ENCODE data around the gene TBC1D4. TPM values are rescaled to one million over a fixed set of nuclear protein-coding genes. Genes with fewer than 3 reads are reported as not detected.
A peak's percentile ranks its signal among the peaks of the same experiment; 100 is the strongest.

Gene TBC1D4, protein sequence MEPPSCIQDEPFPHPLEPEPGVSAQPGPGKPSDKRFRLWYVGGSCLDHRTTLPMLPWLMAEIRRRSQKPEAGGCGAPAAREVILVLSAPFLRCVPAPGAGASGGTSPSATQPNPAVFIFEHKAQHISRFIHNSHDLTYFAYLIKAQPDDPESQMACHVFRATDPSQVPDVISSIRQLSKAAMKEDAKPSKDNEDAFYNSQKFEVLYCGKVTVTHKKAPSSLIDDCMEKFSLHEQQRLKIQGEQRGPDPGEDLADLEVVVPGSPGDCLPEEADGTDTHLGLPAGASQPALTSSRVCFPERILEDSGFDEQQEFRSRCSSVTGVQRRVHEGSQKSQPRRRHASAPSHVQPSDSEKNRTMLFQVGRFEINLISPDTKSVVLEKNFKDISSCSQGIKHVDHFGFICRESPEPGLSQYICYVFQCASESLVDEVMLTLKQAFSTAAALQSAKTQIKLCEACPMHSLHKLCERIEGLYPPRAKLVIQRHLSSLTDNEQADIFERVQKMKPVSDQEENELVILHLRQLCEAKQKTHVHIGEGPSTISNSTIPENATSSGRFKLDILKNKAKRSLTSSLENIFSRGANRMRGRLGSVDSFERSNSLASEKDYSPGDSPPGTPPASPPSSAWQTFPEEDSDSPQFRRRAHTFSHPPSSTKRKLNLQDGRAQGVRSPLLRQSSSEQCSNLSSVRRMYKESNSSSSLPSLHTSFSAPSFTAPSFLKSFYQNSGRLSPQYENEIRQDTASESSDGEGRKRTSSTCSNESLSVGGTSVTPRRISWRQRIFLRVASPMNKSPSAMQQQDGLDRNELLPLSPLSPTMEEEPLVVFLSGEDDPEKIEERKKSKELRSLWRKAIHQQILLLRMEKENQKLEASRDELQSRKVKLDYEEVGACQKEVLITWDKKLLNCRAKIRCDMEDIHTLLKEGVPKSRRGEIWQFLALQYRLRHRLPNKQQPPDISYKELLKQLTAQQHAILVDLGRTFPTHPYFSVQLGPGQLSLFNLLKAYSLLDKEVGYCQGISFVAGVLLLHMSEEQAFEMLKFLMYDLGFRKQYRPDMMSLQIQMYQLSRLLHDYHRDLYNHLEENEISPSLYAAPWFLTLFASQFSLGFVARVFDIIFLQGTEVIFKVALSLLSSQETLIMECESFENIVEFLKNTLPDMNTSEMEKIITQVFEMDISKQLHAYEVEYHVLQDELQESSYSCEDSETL (N-terminal part only)
- total RNA-seq: 12.2 TPM

DNA sequence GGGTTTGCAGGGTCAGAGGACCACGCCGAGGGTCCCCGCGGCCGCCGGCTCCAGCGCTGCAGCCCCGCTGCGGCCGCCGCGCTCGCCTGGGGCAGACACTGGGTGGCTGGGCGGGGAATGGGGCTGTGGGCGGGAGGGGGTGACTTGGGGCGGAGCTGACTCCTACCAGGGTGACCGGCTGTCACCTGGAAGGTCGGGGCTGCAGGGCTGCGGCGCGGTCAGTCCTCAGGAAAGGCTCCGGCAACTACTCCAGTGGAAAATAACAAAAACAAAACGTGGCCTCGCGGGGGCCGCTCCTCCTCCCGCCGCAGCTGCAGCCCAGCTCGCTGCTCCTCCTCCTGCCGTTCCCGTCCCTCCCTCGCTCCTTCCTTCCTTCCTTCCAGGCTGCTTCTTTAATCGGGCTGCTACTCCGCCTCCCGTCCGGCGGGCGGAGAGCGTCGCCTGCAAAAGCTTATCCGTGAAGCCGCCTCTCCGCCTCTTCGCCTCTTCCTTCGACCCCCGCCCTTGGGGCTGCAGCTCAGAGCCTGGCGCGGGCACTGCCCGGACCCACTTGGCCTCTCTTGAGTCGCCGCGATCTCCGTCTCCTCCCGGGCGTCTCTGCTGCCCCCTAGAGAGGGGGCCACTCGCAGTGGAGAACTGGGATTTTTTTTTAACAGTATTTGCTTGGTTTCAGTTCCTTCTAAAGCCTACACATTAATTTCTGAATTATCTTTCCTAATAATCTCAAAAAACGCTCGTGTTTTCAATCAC is at the start of gene TBC1D4:
TBC1D4 (minus strand) TSS at position 100 of the 750 bp plus-strand sequence. CDS start 402 bp downstream, outside the sequence.
- ATAC-seq: peak; percentile 76

DNA sequence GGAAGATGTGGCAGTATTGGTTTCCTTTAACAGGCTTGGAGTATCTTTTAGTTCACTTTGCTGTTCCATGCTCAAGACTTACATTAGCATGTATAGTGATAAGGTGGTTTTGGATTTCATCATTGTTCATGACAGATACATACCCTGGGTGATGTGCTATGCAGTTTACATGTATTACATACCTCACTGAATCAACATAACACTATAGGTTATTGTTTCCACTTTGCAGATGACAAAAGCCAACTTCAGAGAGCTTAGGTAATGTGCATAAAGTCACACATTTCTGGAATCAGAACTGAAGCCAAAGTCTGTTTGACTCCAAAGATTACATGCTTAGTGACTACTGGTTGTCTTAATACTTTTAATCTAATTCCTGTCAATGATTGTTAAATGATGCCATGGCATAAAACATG is 48.6 kb upstream of the TBC1D4 start:
- no peak for ATAC-seq

DNA sequence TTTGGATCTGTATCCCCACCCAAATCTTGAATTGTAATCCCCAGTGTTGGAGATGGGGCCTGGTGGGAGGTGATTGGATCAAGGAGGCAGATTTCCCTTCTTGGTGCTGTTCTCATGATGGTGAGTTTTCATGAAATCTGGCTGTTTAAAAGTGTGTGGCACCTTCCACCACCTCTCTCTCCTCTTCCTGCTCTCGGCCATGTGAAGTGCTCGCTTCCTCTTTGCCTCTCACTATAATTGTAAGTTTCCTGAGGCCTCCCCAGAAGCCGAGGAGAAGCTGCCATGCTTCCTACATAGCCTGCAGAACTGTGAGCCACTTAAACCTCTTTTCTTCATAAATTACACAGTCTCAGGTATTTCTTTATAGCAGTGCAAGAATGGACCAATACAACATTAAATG is 40.0 kb upstream of the TBC1D4 start:
- ATAC-seq: no peak

DNA sequence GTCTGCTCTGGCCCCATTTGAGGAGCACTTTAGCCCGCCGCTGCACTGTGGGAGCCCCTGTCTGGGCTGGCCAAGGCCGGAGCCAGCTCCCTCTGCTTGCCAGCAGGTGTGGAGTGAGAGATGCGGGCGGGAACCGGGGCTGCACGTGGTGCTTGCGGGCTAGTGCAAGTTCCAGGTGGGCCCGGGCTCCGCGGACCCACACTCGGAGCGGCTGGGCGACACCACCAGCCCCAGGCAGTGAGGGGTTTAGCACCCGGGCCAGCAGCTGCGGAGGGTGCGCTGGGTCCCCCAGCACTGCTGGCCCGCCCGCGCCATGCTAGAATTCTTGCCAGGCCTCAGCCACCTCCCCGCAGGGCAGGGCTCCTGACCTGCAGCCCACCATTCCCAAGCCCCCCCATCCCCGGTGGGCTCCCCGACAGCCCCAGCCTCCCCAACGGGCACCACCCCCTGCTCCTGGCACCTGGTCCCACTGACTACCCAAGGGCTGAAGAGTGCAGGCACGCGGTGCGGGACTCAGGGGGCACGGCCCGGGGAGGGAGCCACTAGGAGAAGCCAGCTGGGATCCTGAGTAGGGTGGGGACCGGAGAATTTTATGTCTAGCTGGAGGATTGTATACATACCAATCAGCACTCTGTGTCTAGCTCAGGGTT is 36.6 kb upstream of the TBC1D4 start:
- no peak for ATAC-seq

DNA sequence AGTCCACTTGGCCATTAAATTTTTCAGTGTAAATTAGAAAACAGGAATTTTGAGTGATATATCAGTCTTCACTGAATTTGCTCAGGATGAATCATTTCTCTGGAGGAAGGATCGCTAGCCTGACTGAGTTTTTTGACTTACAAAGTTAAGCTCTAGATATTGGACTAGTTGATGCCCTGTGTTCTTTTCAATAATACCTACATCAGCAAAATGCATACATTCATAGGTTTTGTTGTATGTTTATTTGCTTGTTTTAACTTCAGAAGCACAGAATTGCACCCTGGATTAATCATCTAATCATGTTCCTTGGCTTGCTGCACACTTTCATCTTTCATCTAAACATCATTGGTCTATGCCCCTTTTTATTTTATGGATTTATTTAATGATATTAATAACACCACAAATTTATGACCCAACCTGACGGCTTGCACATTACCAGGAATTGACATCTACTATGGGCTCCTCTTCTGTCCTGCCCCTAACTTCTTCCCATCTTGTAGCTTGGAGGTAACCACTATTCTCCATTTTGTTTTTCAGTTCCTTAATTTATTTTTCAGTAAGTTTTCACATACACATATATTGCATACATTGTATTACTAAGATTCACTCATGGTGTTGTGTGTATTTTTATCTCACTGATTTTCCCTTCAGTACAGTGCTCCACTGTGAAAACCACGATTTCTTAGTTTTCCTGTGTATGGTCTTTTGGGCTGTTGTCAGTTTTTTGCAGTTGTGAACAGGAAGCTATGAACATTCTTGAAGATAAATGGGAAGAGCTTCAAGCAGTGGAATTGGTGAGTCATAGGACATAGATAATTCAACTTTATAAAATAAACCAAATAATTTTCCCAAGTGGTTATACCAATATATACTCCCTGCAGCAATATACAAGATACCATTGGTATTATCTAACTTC is 32.4 kb upstream of the TBC1D4 start:
- no peak for ATAC-seq

DNA sequence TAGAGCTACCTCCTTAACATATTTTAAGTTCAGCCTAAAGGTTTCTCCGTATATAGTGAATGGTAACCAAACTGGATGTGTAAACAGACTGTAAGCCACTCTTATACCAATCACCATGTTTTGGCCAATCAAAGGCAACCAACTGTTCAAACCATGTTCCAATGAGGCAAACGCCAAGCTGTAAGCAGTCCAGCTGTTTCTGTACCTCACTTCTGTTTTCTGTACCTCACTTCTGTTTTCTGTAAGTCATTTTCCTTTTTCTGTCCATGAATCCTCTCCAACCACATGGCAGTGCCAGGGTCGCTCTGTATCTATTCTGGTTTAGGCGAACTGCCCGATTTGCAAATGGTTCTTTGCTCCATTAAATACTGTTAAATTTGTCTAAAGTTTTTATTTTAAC is 31.3 kb upstream of the TBC1D4 start:
- ATAC-seq: no peak

DNA sequence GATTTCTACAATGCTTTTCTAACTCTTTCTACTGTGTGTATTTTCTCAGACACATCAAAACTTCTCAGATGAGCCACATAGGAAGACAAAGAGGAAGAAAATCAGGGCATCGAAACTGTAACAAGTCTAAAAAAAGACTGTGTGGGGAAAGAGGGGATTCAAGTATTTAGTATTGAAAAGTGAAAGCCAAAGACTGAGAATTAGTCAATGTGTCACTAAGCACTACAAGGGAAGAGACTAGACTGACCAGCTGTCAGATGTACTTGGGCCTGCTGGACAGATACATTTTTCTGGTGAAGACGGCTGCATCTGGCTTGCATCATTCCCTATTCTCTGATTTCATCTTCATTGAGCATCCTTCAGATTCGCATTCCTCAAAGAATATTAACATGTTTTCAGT is 30.3 kb upstream of the TBC1D4 start:
- no peak for ATAC-seq

DNA sequence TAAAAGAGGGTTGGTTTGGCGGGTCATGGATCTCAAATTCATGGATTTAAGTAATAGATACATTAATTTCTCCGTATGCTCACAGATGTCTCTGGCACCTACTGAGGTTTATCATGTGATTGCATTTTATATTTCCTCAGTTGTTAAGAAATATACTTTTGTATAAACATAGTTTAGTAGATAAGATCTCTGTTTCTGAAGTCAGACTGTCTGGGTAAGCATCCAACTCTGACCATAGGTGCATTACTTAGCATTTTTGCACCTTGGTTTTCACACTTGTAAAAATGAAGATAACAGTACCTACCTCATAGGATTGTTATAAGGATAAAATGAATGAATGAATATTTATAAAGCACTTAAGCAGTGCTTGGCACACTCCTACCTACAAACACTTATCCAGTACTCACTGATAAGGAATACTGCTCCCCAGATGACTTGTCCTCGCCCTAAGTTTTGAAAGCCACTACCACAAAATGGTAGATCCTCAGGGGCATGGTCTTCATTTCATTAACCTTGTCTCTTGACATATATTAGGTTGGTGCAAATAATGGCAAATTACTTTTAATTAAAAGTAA is 29.2 kb upstream of the TBC1D4 start:
- ATAC-seq: no peak

DNA sequence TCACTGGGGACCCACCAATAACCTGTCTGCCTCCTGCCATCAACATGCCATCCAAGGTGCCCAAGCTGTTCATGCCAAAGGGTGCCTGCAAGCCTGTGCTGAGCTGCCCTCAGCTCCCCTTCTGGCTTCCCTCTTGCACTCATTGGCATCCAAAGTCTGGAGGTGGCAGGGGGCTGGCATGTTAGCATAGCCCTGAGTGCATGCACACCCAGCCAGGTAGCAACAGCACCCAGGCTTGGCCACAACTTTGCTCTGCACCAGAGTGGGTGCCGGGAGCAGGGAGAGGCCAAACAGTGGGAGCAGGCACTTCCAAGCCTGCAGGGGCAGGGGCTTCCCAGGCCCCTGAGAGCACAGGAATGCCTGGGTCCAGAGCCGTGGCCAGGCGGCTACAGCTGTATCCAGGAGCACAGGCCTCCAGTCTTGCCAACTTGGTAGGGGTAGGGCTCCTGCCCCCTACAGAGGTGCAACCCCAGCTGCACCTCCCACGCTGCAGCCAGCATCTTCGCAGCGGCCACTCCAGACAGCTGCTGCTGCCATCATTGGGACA is 26.1 kb upstream of the TBC1D4 start:
- ATAC-seq: no peak

DNA sequence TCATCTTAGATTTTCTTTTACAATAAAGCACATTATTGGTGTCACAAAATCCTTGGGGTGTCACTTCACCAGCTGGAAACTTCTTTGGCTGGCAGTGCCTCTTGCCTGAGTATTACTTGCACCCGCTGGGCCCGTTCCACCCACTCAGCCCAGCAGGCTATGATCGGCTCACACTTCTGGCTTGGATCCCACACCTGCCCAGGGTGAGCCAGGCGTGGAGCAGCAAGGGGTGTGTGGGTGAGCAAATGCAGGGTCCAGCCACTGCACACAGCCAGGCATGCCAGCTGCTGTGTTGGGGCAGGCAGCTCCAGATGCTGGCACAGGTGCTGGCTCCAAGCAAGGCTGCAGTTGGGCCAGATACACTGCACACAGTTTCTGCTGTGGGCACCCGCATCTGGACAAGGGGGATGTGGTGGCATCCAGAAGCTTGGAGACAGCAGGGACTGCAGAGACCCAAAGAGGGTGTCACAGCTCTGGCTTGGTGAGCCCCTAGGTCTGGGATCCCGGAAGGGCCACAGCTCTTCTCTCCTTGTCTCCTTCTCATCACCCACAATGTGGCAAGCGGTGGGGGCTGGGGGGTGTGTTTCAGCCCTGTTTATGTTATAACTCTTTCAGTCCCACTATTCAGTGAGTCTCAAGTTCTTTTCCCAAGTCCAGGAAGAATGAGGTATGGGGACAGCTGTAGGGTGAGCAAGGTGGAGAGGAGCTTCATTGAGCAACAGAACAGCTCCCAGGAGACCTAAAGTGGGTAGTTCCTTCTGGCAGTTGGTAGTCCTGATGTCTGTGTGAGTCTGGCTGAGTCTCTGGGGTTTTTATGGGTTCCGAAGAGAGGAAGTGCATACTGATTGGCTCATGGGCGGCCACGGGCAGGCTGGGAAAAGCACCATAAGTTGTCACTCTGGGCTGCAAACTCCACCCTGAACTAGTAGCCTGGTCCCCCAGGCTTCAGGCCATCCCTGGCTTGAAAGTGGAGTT is 25.3 kb upstream of the TBC1D4 start:
- peak; percentile 23 for ATAC-seq

DNA sequence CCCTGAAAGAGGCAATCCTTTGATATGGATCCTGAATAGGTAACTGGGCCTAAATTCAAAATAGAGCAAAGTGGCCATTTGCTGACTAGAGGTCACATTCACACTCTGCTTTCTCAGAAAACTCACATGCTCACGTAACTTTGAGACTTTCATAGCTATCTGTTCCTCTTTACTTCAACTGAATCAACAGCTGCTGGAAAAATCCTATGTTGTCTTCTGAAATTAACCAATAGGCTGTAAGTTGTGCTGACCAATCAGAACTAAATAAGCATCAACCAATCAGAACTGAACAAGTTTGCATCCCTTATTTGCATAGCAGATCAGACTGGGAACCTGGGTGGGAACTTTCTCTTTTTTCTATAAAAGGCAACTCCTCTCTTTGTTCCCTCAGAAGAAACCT is 24.0 kb upstream of the TBC1D4 start:
- no peak for ATAC-seq

DNA sequence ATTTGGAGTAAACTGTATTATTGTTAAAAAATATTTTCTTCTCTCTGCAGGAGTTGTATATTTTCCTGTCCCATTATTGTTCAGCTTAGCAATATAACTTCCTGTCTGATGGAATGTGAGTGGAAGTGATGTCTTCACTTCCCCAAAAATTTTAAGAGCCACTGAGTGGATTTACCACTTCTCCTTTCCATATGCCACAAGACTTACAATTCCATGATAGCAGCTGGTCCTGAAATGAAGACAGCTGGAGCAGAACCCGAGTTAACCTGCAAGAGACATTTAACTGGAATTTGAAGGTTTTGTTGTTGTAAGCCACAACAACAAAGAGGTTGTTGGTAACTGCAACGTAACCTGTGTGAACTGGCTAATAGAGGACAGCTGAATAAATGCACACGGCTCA is 23.4 kb upstream of the TBC1D4 start:
- ATAC-seq: no peak

DNA sequence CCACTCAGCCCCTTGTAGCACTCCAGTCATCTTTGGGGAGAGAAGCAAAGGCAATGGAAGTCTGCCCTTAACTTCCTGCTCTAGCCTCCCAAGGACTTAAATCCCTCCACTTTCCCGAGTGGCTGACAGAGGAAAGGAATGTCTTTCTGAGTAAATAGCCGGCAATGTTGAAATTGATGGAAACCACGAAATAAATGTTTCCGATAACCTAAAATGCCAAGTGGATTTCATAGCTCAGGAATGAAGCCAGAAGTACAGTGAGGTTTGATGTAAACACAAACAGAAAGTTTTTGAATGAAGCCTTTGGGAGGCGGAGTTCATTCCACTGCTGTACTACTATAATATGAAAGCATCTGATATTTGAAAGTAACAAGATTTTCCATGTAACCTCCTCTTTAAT is 14.0 kb upstream of the TBC1D4 start:
- ATAC-seq: no peak

DNA sequence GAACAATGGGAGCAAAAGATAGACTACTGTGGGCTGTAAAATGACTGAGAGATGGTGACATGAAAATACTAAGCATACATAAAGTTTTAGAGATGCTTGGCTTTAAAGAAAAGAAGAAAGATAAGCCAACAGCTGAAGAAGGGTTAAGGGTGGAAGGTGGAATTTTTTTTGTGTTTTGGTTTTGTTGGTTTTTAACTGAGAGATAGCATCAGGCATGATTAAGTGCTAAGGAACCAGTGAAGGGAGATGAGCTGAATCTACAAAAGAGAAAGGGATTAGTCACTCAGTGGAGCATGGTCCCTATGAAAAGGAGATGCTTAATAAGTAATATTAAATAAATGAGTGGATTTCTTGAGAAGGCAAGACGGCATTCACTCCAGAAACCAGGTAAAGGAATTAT is 12.5 kb upstream of the TBC1D4 start:
- ATAC-seq: no peak

DNA sequence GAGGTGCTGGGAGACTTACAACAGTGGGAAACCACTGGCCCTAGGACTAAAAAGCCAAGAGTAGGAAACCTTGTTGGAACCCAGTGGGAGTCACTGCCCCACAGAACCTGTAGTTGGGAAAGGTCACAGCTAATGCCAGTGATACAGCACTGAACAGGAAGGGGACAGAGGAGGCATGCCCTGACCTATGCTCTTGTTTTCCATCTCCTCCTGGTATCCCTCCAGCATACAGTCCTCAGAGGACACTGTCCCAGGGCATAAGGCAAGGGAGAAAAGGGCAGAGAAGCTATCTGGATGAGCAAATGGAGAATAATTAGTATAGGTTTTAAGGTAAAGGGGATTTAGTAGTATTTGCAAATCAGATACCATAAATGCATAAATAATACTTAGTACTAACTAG is 11.2 kb upstream of the TBC1D4 start:
- ATAC-seq: no peak

DNA sequence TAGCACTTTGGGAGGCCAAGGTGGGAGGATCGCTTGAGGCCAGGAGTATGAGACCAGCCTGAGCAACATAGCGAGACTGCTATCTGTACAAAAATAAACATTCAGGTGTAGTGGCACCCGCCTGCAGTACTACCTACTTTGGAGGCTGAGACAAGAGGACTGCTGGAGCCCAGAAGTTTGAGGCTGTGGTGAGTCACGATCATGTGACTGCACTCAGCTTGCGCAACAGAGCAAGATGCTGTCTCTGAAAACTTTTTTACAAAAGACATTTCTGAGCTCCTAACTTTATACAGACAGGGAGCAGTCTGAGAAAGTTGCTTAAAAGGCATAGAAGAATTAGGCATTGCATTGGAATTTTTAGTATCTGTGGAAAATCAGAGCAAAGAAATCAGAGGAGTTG is 10.4 kb upstream of the TBC1D4 start:
- no peak for ATAC-seq

DNA sequence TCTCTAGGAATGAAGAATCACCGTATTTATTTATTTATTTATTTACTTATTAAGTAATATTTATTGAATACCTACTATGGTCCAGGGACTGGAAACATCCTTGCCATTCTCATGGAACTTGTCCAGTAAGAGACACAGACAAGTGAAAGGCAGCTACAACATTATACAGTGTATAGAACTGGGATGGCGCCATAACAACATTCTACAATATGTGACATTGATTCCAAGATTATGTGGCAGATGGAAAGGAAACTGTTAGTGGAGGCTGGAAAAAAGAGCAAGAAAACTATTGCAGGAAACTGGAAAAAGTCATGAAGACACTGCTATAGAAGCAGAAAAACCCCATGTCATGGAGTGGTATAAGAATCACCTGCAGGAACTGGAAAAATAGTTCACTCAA is 9.4 kb upstream of the TBC1D4 start:
- no peak for ATAC-seq

DNA sequence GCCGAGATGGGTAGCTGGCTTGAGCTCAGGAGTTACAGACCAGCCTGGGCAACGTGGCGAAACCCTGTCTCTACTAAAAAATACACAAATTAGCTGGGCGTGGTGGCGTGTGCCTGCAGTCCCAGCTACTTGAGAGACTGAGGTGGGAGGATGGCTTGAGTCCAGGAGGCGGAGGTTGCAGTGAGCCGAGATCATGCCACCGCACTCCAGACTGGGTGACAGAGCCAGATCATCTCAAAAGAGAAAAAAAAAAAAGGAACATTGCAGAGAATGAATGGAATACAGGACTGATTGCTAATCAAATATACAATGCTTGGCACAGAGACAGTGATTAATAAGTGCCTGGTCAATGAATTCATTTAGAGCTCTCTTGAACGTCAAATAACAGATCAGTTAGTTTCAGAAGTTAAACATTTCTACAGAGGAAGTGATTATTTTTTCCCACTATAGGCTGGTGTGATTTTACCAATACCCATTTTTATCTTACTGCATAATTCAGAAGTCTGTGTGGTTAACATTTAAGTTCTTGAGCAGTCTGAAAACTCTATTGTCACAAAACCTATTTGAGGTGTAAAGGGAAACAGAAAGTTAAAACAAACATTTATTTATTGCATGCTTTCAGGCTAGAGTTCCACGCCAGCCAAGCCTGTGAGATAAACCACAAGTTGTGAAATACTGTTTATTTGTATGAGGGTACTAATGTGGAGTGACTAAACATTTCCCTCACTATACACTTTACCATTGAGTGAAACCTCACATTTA is 7.7 kb upstream of the TBC1D4 start:
- ATAC-seq: no peak

All from esophagus mucosa (tissue), 1 donor.